ENCODE data around the gene CFAP299.

The CFAP299 gene

DNA sequence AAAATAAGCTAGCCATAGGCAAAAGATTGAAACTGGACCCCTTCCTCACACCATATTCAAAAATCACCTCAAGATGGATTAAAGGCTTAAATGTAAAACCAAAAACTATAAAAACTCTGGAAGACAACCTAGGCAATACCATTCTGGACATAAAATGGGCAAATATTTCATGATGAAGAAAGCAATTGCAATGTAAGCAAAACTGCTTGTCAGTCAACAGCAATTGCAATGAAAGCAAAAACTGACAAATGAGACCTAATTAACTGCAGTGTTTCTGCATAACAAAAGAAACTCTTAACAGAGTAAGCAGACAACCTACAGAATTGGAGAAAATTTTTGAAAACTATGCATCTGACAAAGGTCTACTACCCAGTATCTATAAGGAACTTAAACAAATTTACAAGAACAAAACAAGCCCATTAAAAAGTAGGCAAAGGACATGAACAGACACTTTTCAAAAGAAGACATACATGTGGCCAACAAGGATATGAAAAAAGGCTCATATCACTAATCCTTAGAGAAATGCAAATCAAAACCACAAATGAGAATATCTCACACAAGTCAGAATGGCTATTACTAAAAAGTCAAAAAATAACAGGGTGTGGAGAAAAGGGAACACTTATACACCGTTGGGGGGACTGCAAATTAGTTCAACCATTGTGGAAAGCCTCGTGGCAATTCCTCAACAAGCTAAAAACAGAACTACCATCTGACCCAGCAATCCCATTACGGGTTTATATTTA is 46.7 kb downstream of the CFAP299 start:
- no peak for TF ChIP-seq EZH2phosphoT487 (IDR thresholded peaks at IDR 0.05; ENCODE audit: borderline replicate concordance)
- TF ChIP-seq, protein P1, sequence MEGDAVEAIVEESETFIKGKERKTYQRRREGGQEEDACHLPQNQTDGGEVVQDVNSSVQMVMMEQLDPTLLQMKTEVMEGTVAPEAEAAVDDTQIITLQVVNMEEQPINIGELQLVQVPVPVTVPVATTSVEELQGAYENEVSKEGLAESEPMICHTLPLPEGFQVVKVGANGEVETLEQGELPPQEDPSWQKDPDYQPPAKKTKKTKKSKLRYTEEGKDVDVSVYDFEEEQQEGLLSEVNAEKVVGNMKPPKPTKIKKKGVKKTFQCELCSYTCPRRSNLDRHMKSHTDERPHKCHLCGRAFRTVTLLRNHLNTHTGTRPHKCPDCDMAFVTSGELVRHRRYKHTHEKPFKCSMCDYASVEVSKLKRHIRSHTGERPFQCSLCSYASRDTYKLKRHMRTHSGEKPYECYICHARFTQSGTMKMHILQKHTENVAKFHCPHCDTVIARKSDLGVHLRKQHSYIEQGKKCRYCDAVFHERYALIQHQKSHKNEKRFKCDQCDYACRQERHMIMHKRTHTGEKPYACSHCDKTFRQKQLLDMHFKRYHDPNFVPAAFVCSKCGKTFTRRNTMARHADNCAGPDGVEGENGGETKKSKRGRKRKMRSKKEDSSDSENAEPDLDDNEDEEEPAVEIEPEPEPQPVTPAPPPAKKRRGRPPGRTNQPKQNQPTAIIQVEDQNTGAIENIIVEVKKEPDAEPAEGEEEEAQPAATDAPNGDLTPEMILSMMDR (conservative IDR thresholded peaks at IDR 0.05; ENCODE audit: low read length), result no peak
- Histone ChIP-seq H3K9ac (ENCODE audit: low read depth, low read length, poor library complexity, severe bottlenecking) (no peak overlapping the region), H3K79me2 (ENCODE audit: insufficient read depth, low read length) (no peaks in the 10 kb centered on the region), H3K4me3 (ENCODE audit: low read length, poor library complexity, severe bottlenecking) (no peak overlapping the region), H3K27me3 (ENCODE audit: insufficient read depth, low read length, poor library complexity, severe bottlenecking) (no peaks in the 10 kb centered on the region), H3K36me3 (ENCODE audit: insufficient read depth, low read length) (no peaks in the 10 kb centered on the region), H2AFZ (ENCODE audit: low read length) (no peak overlapping the region), H3K9me2 (replicated peaks; ENCODE audit: low read depth, low read length) (no peaks in the 10 kb centered on the region), H3K4me2 (ENCODE audit: low read depth, low read length, poor library complexity, severe bottlenecking) (no peak overlapping the region), H3F3A (ENCODE audit: low read depth) (no peaks in the 10 kb centered on the region), H4K20me1 (ENCODE audit: insufficient read depth, low read length, poor library complexity, severe bottlenecking) (no peaks in the 10 kb centered on the region), H3K9me3 (ENCODE audit: insufficient read depth, low read depth, low read length) (no peaks in the 10 kb centered on the region), H3K4me1 (ENCODE audit: insufficient read depth, low read length, poor library complexity, severe bottlenecking) (no peaks in the 10 kb centered on the region)

DNA sequence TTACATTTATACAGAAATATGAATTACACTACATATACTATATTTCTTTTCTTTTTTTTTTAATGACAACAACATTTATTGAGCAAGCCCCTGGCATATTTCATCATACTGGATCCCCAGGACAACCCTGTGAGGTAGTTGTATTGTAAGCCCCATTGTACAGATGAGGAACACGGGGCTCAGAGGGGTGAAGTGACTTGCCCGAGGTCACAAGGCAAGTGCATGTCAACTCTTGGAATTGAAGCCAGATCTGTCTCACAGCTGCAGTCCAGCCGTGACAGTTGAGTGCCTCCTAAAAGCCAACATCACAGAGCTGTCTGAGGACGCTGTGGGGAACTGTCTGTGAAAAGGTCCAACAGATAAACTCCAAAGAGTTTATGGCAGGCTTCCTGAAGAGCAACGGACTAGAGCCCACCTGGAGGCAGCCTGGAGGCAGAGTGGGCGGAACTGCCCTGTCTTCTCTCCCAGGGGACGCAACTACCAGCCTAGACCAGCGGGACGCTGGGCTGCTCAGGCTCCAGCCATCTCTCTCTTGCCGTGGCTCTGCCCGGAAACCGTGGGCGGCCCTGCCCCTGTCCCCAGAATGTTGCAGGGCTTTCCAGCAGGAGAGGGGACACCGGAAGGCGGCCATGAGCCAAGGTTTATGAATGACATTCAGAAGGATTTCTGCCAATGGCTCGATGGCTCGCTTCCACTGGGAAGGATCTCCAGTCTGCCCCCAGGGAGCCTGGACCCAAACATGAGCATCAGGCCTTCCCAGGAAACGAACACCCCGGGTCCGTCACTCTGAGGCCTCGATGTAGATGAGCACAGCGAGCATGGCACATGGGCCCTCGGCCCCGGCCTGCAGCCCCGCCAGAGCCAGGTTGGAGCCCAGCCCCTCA is 50.1 kb downstream of the CFAP299 start:
- Histone ChIP-seq H4K20me1 (ENCODE audit: insufficient read depth, low read length, poor library complexity, severe bottlenecking) (no peaks in the 10 kb centered on the region), H3K27me3 (ENCODE audit: insufficient read depth, low read length, poor library complexity, severe bottlenecking) (no peaks in the 10 kb centered on the region), H3K4me1 (ENCODE audit: insufficient read depth, low read length, poor library complexity, severe bottlenecking) (no peaks in the 10 kb centered on the region), H3F3A (ENCODE audit: low read depth) (no peaks in the 10 kb centered on the region), H3K79me2 (ENCODE audit: insufficient read depth, low read length) (no peaks in the 10 kb centered on the region), H3K36me3 (ENCODE audit: insufficient read depth, low read length) (no peaks in the 10 kb centered on the region), H3K9me2 (replicated peaks; ENCODE audit: low read depth, low read length) (no peaks in the 10 kb centered on the region), H2AFZ (ENCODE audit: low read length) (no peak overlapping the region), H3K9me3 (ENCODE audit: insufficient read depth, low read depth, low read length) (no peaks in the 10 kb centered on the region), H3K9ac (ENCODE audit: low read depth, low read length, poor library complexity, severe bottlenecking) (no peak overlapping the region), H3K4me2 (ENCODE audit: low read depth, low read length, poor library complexity, severe bottlenecking) (no peak overlapping the region), H3K4me3 (ENCODE audit: low read length, poor library complexity, severe bottlenecking) (no peak overlapping the region)
- TF ChIP-seq, protein P1 (conservative IDR thresholded peaks at IDR 0.05; ENCODE audit: low read length), result no peak

DNA sequence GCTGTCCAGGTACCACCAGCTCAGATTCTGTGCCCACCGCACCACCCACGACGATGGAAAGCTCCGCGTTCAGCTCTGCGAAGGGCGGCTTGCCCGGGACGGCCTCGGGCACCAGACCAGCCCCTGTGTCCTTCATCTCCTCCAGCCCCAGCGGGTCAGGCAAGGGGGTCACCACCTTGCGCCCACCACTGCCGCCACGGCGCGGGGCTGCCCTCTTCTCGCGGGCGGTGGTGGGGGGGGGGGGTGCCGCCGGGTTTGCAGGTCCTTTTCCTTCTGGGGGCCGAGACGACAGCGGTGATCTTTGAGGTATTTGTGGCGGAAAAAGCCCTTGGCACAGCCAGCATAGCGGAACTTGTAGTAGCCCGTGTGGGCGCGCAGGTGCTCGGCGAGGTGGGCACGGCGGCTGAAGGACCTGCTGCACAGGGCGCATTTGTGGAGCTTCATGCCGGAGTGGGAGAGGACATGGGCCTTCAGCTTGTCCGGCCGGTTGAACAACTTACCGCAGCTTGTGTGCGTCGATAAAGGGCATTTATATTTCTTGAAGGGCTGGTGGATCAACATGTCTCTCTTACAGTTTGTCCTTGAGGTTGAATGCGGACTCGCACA is 50.9 kb downstream of the CFAP299 start:
- H3F3A ChIP-seq (ENCODE audit: low read depth), result no peaks in the 10 kb centered on the region
- TF ChIP-seq, protein P1 (conservative IDR thresholded peaks at IDR 0.05; ENCODE audit: low read length), result no peak
- no peak for TF ChIP-seq EZH2phosphoT487 (IDR thresholded peaks at IDR 0.05; ENCODE audit: borderline replicate concordance)
- H2AFZ ChIP-seq (ENCODE audit: low read length), result no peak overlapping the region
- H3K79me2 ChIP-seq (ENCODE audit: insufficient read depth, low read length), result no peaks in the 10 kb centered on the region
- no peaks in the 10 kb centered on the region for H3K9me2 ChIP-seq (replicated peaks; ENCODE audit: low read depth, low read length)
- H3K9ac ChIP-seq (ENCODE audit: low read depth, low read length, poor library complexity, severe bottlenecking), result no peak overlapping the region
- H3K9me3 ChIP-seq (ENCODE audit: insufficient read depth, low read depth, low read length), result no peaks in the 10 kb centered on the region
- H3K4me1 ChIP-seq (ENCODE audit: insufficient read depth, low read length, poor library complexity, severe bottlenecking), result no peaks in the 10 kb centered on the region
- no peak overlapping the region for H3K4me2 ChIP-seq (ENCODE audit: low read depth, low read length, poor library complexity, severe bottlenecking)
- H3K36me3 ChIP-seq (ENCODE audit: insufficient read depth, low read length), result no peaks in the 10 kb centered on the region
- no peaks in the 10 kb centered on the region for H4K20me1 ChIP-seq (ENCODE audit: insufficient read depth, low read length, poor library complexity, severe bottlenecking)
- no peak overlapping the region for H3K4me3 ChIP-seq (ENCODE audit: low read length, poor library complexity, severe bottlenecking)
- H3K27me3 ChIP-seq (ENCODE audit: insufficient read depth, low read length, poor library complexity, severe bottlenecking), result no peaks in the 10 kb centered on the region

All from Loucy (cell line).